ENCODE measurements around the gene RMND5B.
"Not testable (repeated sequence)": the region's sequence is repeated elsewhere in the genome, so short reads cannot be mapped to it uniquely, and the experiment has no call there.

The RMND5B gene

GRCh38 chr5:178113841-178114324 lies 16.9 kb upstream of the RMND5B start:
- DNase-seq (ENCODE audit: low read depth) = no peak

- no peak for DNase-seq (ENCODE audit: low read depth)
Measured at GRCh38 chr5:178114325-178115135, 16.3 kb upstream of the RMND5B start.

GRCh38 chr5:178115136-178115813 lies 15.5 kb upstream of the RMND5B start:
- DNase-seq (ENCODE audit: low read depth) = no peak

GRCh38 chr5:178115814-178116142 lies 15.0 kb upstream of the RMND5B start:
- DNase-seq (ENCODE audit: low read depth) = no peak

GRCh38 chr5:178116143-178116885 lies 14.5 kb upstream of the RMND5B start:
- DNase-seq (ENCODE audit: low read depth) = no peak

GRCh38 chr5:178117923-178118701 lies 12.7 kb upstream of the RMND5B start:
- DNase-seq (ENCODE audit: low read depth) = no peak

- DNase-seq (ENCODE audit: low read depth) = no peak
Measured at GRCh38 chr5:178119915-178120606, 10.8 kb upstream of the RMND5B start.

GRCh38 chr5:178120607-178121357 lies 10.0 kb upstream of the RMND5B start:
- peak; percentile 79 for DNase-seq (ENCODE audit: low read depth)

- no peak for DNase-seq (ENCODE audit: low read depth)
Measured at GRCh38 chr5:178121391-178122276, 9.2 kb upstream of the RMND5B start.

- DNase-seq (ENCODE audit: low read depth) = no peak
Measured at GRCh38 chr5:178122346-178122745, 8.5 kb upstream of the RMND5B start.

GRCh38 chr5:178123094-178123965 lies 7.5 kb upstream of the RMND5B start:
- DNase-seq (ENCODE audit: low read depth) = no peak

- DNase-seq (ENCODE audit: low read depth) = no peak
Measured at GRCh38 chr5:178123966-178124925, 6.6 kb upstream of the RMND5B start.

- DNase-seq (ENCODE audit: low read depth) = no peak
Measured at GRCh38 chr5:178125253-178125906, 5.4 kb upstream of the RMND5B start.

- no peak for DNase-seq (ENCODE audit: low read depth)
Measured at GRCh38 chr5:178126556-178126955, 4.3 kb upstream of the RMND5B start.

GRCh38 chr5:178127300-178128009 lies 3.4 kb upstream of the RMND5B start:
- DNase-seq (ENCODE audit: low read depth) = not testable (repeated sequence)

- no peak for DNase-seq (ENCODE audit: low read depth)
Measured at GRCh38 chr5:178129296-178129695, 1.5 kb upstream of the RMND5B start.
